HCT116 (cell line): ENCODE measurements around the gene ATP6V1A. TPM values are rescaled to one million over a fixed set of nuclear protein-coding genes. Genes with fewer than 3 reads are reported as not detected.

Source experiments
- ATAC-seq: fragments of 200-7000 bp; cut with Tn5 transposase; 2 replicates; pipeline ENCODE4 v1.9.1; 2020; ENCODE audit warnings: mild to moderate bottlenecking, moderate library complexity
- BruUV-seq: library from RNA; stranded (reverse); fragments of 400-500 nt; replicated peaks from 2 replicates; lab custom pipeline; 2021; lab: Mats Ljungman, UMichigan
- CTCF ChIA-PET: fragments of 300-600 bp; sonication (Branson Sonifier 250); formaldehyde crosslinking; loops from one replicate; lab custom pipeline; 2021; ENCODE audit warnings: antibody characterized with exemption; lab: Charles Lee
- POLR2A ChIA-PET: fragments of 300-600, 350-600 bp; sonication (Branson Sonifier 250); formaldehyde crosslinking; loops from one replicate; lab custom pipeline; 2021; ENCODE audit warnings: antibody characterized with exemption; lab: Charles Lee
- RAD21 ChIA-PET, 2 experiments: fragments of 300-600 bp; sonication (Branson Sonifier 250); formaldehyde crosslinking; loops; one replicate each; lab custom pipeline; 2023; ENCODE audit warnings: low total read pairs in 2 of 2; ENCODE audit not compliant: uncharacterized antibody in 2 of 2, unreplicated experiment in 2 of 2, low non-redundant PET in 1 of 2; lab: Charles Lee
- DNase-seq: peaks from one replicate; pipeline ENCODE4 v3.0.0-alpha.2; 2010; ENCODE audit warnings: low read depth, low spot score
- H2AFZ ChIP-seq: fragments of 200-600 bp; shearing (Covaris generic), sonication (generic); 2 replicates; pipeline ENCODE4 v1.6.1; 2017; ENCODE audit warnings: low read depth, mixed run types, mixed read lengths, antibody characterized with exemption, low read length; ENCODE audit not compliant: poor library complexity, severe bottlenecking
- H3K27ac ChIP-seq: 2 replicates; pipeline ENCODE4 v1.5.1; 2012; ENCODE audit warnings: low read depth, low read length
- H3K27me3 ChIP-seq: fragments of 200-600 bp; sonication (generic); 2 replicates; pipeline ENCODE4 v1.6.1; 2016; ENCODE audit warnings: mixed run types, low read length, mixed read lengths; ENCODE audit not compliant: insufficient read depth
- H3K36me3 ChIP-seq, 2 experiments: fragments of 200-500 bp in 1 of 2; fragments of 200-600 bp in 1 of 2; sonication (Bioruptor generic) in 1 of 2; sonication (generic) in 1 of 2; 2 replicates each; pipeline versions ENCODE4 v1.5.1 to v1.6.1; 2014 to 2016; ENCODE audit warnings: low read length in 2 of 2, inconsistent platforms in 1 of 2, mixed read lengths in 1 of 2, mixed run types in 1 of 2; ENCODE audit not compliant: insufficient read depth in 2 of 2, control insufficient read depth in 1 of 2
- H3K4me1 ChIP-seq, 2 experiments: fragments of 200-600 bp in 1 of 2; sonication (generic) in 1 of 2; 2 replicates each; pipeline versions ENCODE4 v1.5.1 to v1.6.1; 2012 to 2017; ENCODE audit warnings: low read length in 2 of 2, inconsistent platforms in 1 of 2, mild to moderate bottlenecking in 1 of 2, mixed read lengths in 1 of 2, mixed run types in 1 of 2, moderate library complexity in 1 of 2; ENCODE audit not compliant: insufficient read depth in 2 of 2, control insufficient read depth in 1 of 2
- H3K4me2 ChIP-seq: fragments of 200-600 bp; sonication (generic); 2 replicates; pipeline ENCODE4 v1.6.1; 2017; ENCODE audit warnings: mixed run types, low read length, mixed read lengths
- H3K4me3 ChIP-seq, 2 experiments: fragments of 200-600 bp in 1 of 2; sonication (generic) in 1 of 2; replicated peaks in 1 of 2; 2 replicates each; pipeline ENCODE4 v1.5.1; 2011 to 2016; ENCODE audit warnings: low read length in 2 of 2, control low read depth in 1 of 2, low read depth in 1 of 2, mild to moderate bottlenecking in 1 of 2, mixed read lengths in 1 of 2, mixed run types in 1 of 2
- H3K79me2 ChIP-seq: fragments of 200-600 bp; sonication (generic); 2 replicates; pipeline ENCODE4 v1.6.1; 2017; ENCODE audit warnings: mild to moderate bottlenecking, mixed run types, low read length, moderate library complexity, mixed read lengths; ENCODE audit not compliant: insufficient read depth
- H3K9ac ChIP-seq: fragments of 200-600 bp; sonication (generic); 2 replicates; pipeline ENCODE4 v1.6.1; 2016; ENCODE audit warnings: low read length, mixed read lengths
- H3K9me2 ChIP-seq: fragments of 200-600 bp; sonication (generic), shearing (Covaris generic); 2 replicates; pipeline ENCODE4 v1.6.1; 2017; ENCODE audit warnings: mixed run types, mild to moderate bottlenecking, moderate library complexity; ENCODE audit not compliant: insufficient read depth
- H3K9me3 ChIP-seq, 2 experiments: fragments of 200-500 bp in 1 of 2; fragments of 200-600 bp in 1 of 2; sonication (Bioruptor generic) in 1 of 2; sonication (generic) in 1 of 2; 2 replicates each; pipeline ENCODE4 v1.6.1; 2014 to 2017; ENCODE audit warnings: low read length in 2 of 2, mixed read lengths in 2 of 2, inconsistent platforms in 1 of 2, low read depth in 1 of 2, mild to moderate bottlenecking in 1 of 2, mixed run types in 1 of 2, moderate library complexity in 1 of 2; ENCODE audit not compliant: control insufficient read depth in 1 of 2, insufficient read depth in 1 of 2
- H4K20me1 ChIP-seq: fragments of 200-600 bp; sonication (generic), shearing (Covaris generic); 2 replicates; pipeline ENCODE4 v1.6.1; 2017; ENCODE audit warnings: mixed run types, mild to moderate bottlenecking, moderate library complexity; ENCODE audit not compliant: insufficient read depth
- ATF3 ChIP-seq: IDR thresholded peaks from 2 replicates; pipeline ENCODE4 v1.6.1; 2012
- CEBPB ChIP-seq: IDR thresholded peaks from 2 replicates; pipeline ENCODE4 v1.6.1; 2012; ENCODE audit warnings: low read depth
- CTCF ChIP-seq, 3 experiments: fragments of 200-600 bp in 1 of 3; sonication (generic) in 1 of 3; IDR thresholded peaks in 2 of 3; conservative IDR thresholded peaks in 1 of 3; 2 replicates each; pipeline ENCODE4 v1.5.1; 2012 to 2017; ENCODE audit warnings: low read depth in 2 of 3, low read length in 2 of 3, antibody characterized with exemption in 1 of 3, borderline replicate concordance in 1 of 3, control low read depth in 1 of 3, mild to moderate bottlenecking in 1 of 3, mixed read lengths in 1 of 3, mixed run types in 1 of 3, moderate library complexity in 1 of 3; ENCODE audit not compliant: insufficient read depth in 1 of 3
- EGR1 ChIP-seq: IDR thresholded peaks from 2 replicates; pipeline ENCODE4 v1.6.1; 2012; ENCODE audit warnings: low read depth
- ELF1 ChIP-seq: IDR thresholded peaks from 2 replicates; pipeline ENCODE4 v1.6.1; 2012; ENCODE audit warnings: low read depth, borderline replicate concordance
- EZH2 ChIP-seq: fragments of 200-600 bp; sonication (generic); IDR thresholded peaks from 2 replicates; pipeline ENCODE4 v1.6.1; 2017; ENCODE audit warnings: antibody characterized with exemption, mixed run types
- EZH2phosphoT487 ChIP-seq: fragments of 200-600 bp; IDR thresholded peaks from 2 replicates; pipeline ENCODE4 v1.6.1; 2018; ENCODE audit warnings: antibody characterized with exemption, borderline replicate concordance
- FOSL1 ChIP-seq: IDR thresholded peaks from 2 replicates; pipeline ENCODE4 v1.6.1; 2012; ENCODE audit warnings: low read depth
- JUND ChIP-seq: IDR thresholded peaks from 2 replicates; pipeline ENCODE4 v1.6.1; 2012
- MAX ChIP-seq: IDR thresholded peaks from 2 replicates; pipeline ENCODE4 v1.6.1; 2012
- POLR2A ChIP-seq: IDR thresholded peaks from 2 replicates; pipeline ENCODE4 v1.7.0; 2011; ENCODE audit warnings: borderline replicate concordance; ENCODE audit not compliant: insufficient read depth, insufficient read length; ENCODE audit errors: extremely low read depth
- POLR2AphosphoS5 ChIP-seq: IDR thresholded peaks from 2 replicates; pipeline ENCODE4 v1.6.1; 2011; ENCODE audit warnings: mild to moderate bottlenecking, low read depth, low read length, moderate library complexity
- RAD21 ChIP-seq: IDR thresholded peaks from 2 replicates; pipeline ENCODE4 v1.6.1; 2012; ENCODE audit warnings: low read depth, mild to moderate bottlenecking
- REST ChIP-seq: IDR thresholded peaks from 2 replicates; pipeline ENCODE4 v1.6.1; 2012; ENCODE audit warnings: low read depth
- SIN3A ChIP-seq: IDR thresholded peaks from 2 replicates; pipeline ENCODE4 v1.6.1; 2012; ENCODE audit warnings: low read depth
- SRF ChIP-seq: IDR thresholded peaks from 2 replicates; pipeline ENCODE4 v1.6.1; 2012; ENCODE audit warnings: low read depth
- YY1 ChIP-seq: IDR thresholded peaks from 2 replicates; pipeline ENCODE4 v1.6.1; 2011; ENCODE audit warnings: low read length, low read depth, moderate library complexity, mild to moderate bottlenecking; ENCODE audit not compliant: insufficient replicate concordance; ENCODE audit errors: extremely low read depth
- ZBTB33 ChIP-seq: IDR thresholded peaks from 2 replicates; pipeline ENCODE4 v1.6.1; 2011; ENCODE audit warnings: mild to moderate bottlenecking, low read length, moderate library complexity; ENCODE audit not compliant: insufficient replicate concordance; ENCODE audit errors: extremely low read depth
- ZFX ChIP-seq: fragments of 450-650 bp; IDR thresholded peaks from 2 replicates; pipeline ENCODE4 v1.6.1; 2017
- ZNF274 ChIP-seq: fragments of 200-500 bp; sonication (Bioruptor generic); IDR thresholded peaks from 2 replicates; pipeline ENCODE4 v1.6.1; 2014; ENCODE audit warnings: mild to moderate bottlenecking, low read depth, low read length, inconsistent platforms
- intact Hi-C: fragments of 100-400 bp; cut with micrococcal nuclease; formaldehyde crosslinking; loops from 2 replicates; pipeline ENCODE4 v1.10.0; 2022
- total RNA-seq: library from RNA; stranded (reverse); gene quantifications from one replicate; pipeline ENCODE4 v1.2.1, GENCODE V29; 2021; ENCODE audit not compliant: unreplicated experiment

ATP6V1A gene
- total RNA-seq, 1 experiment from 2014 or later, result 54.7 TPM

GRCh38 chr3:113751141-113751540 lies 4.3 kb downstream of the ATP6V1A start:
- ATAC-seq (no peak), DNase-seq (no peak)
- TF ChIP-seq EZH2 (no peak), POLR2AphosphoS5 (no peak), JUND (no peak), ATF3 (no peak), REST (no peak), MAX (no peak), EGR1 (no peak), SIN3A (no peak), ZNF274 (no peak), ZFX (no peak), CEBPB (no peak), SRF (no peak), CTCF (IDR thresholded peaks at IDR 0.05 in 2 of 3, conservative IDR thresholded peaks at IDR 0.05 in 1 of 3; ENCODE audit: borderline replicate concordance in 1 of 3, insufficient read depth in 1 of 3, low read depth in 2 of 3, low read length in 2 of 3) (no peak), EZH2phosphoT487 (no peak), RAD21 (no peak), ZBTB33 (no peak), FOSL1 (no peak), ELF1 (no peak), POLR2A (no peak), YY1 (no peak)
- Histone ChIP-seq H3K9me2 (no peaks in the 10 kb centered on the region), H2AFZ (no peak overlapping the region), H3K4me1 (peaks cover 6 to 14% of the 10 kb centered on the region in 2 experiments; a peak in 2 of 4 replicates), H3K9me3 (no peaks in the 10 kb centered on the region), H3K4me3 (no peak overlapping the region), H3K9ac (no peak overlapping the region), H4K20me1 (no peaks in the 10 kb centered on the region), H3K27me3 (no peaks in the 10 kb centered on the region), H3K36me3 (no peaks in the 10 kb centered on the region), H3K79me2 (peaks cover 54% of the 10 kb centered on the region), H3K4me2 (no peak overlapping the region), H3K27ac (no peak overlapping the region)
- ChIA-PET POLR2A (no interaction called here), RAD21 (no interaction called here), CTCF (interaction anchor here (2.2 kb wide), 1 partner anchor 15 kb away, joined by 8 read pairs; no protein-coding TSS in a partner anchor)
- no TSS peak for BruUV-seq
- intact Hi-C loops, result no loop called here
